HepG2 (cell line): Measurements from ENCODE around the gene SARS2. TPM values are rescaled to one million over a fixed set of nuclear protein-coding genes. Genes with fewer than 3 reads are reported as not detected.

ENCODE experiments used
- KAT7 ChIP-seq: IDR thresholded peaks from 2 replicates; pipeline ENCODE4 v1.6.1; 2018; ENCODE audit warnings: borderline replicate concordance, missing compliant biosample characterization
- MAF1 ChIP-seq: sonication (generic); formaldehyde crosslinking; IDR thresholded peaks from 2 replicates; pipeline ENCODE4 v1.5.0; 2020; ENCODE audit warnings: missing genetic modification reagents, borderline replicate concordance
- MBD4 ChIP-seq: IDR thresholded peaks from 2 replicates; pipeline ENCODE4 v1.6.1; 2012; ENCODE audit warnings: low read length, inconsistent platforms, borderline replicate concordance
- NFE2L1 ChIP-seq: sonication (generic); formaldehyde crosslinking; IDR thresholded peaks from 2 replicates; pipeline ENCODE4 v1.4.0; 2020; ENCODE audit warnings: missing genetic modification reagents, mild to moderate bottlenecking, borderline replicate concordance
- TBP ChIP-seq: sonication (generic); formaldehyde crosslinking; IDR thresholded peaks from 2 replicates; pipeline ENCODE4 v1.5.0; 2020; ENCODE audit warnings: missing genetic modification reagents
- ZNF629 ChIP-seq: sonication (generic); formaldehyde crosslinking; conservative IDR thresholded peaks from 2 replicates; pipeline ENCODE4 v1.5.0; 2020; ENCODE audit warnings: missing genetic modification reagents
- ZNF788 ChIP-seq: sonication (generic); formaldehyde crosslinking; IDR thresholded peaks from 2 replicates; pipeline ENCODE4 v1.5.0; 2020; ENCODE audit warnings: mild to moderate bottlenecking, missing genetic modification reagents, borderline replicate concordance
- polyA plus RNA-seq, 8 experiments: library from polyadenylated mRNA; depleted of rRNA in 3 of 8; stranded (reverse) in 7 of 8; unstranded in 1 of 8; fragments of >200 nt; fragmentation: Illumina TruSeq in 4 of 8; extraction: Trizol in 4 of 8; gene quantifications; 2 replicates each; pipeline versions ENCODE4 v1.2.1 to v1.2.3, GENCODE V29; 2011 to 2016; ENCODE audit warnings: low read depth in 4 of 8, missing spikeins in 1 of 8, mixed read lengths in 1 of 8; ENCODE audit not compliant: insufficient read depth in 1 of 8
- total RNA-seq, 5 experiments: library from RNA; depleted of rRNA; stranded (reverse); fragments of >200 nt; fragmentation: Illumina TruSeq; extraction: Trizol; gene quantifications; 2 replicates each; pipeline ENCODE4 v1.2.3, GENCODE V29; 2016; ENCODE audit warnings: low read depth in 1 of 5
- TF ChIP-seq, protein P1 (sequence below): sonication (generic); formaldehyde crosslinking; IDR thresholded peaks from 2 replicates; pipeline ENCODE4 v1.5.1; 2020; ENCODE audit warnings: mild to moderate bottlenecking, missing genetic modification reagents, borderline replicate concordance
- TF ChIP-seq, protein P2 (sequence below): sonication (generic); formaldehyde crosslinking; IDR thresholded peaks from 2 replicates; pipeline ENCODE4 v1.4.0; 2020; ENCODE audit warnings: missing genetic modification reagents
- TF ChIP-seq, protein P3 (sequence below): sonication (generic); formaldehyde crosslinking; IDR thresholded peaks from 2 replicates; pipeline ENCODE4 v1.9.0; 2021; ENCODE audit warnings: missing genetic modification reagents, borderline replicate concordance

SARS2 gene
- total and polyA plus RNA-seq, 2 of the 13 experiments (the other 11 are each of a cell fraction or from before 2014, with no cell fraction given), result 40.0 to 48.6 TPM

DNA sequence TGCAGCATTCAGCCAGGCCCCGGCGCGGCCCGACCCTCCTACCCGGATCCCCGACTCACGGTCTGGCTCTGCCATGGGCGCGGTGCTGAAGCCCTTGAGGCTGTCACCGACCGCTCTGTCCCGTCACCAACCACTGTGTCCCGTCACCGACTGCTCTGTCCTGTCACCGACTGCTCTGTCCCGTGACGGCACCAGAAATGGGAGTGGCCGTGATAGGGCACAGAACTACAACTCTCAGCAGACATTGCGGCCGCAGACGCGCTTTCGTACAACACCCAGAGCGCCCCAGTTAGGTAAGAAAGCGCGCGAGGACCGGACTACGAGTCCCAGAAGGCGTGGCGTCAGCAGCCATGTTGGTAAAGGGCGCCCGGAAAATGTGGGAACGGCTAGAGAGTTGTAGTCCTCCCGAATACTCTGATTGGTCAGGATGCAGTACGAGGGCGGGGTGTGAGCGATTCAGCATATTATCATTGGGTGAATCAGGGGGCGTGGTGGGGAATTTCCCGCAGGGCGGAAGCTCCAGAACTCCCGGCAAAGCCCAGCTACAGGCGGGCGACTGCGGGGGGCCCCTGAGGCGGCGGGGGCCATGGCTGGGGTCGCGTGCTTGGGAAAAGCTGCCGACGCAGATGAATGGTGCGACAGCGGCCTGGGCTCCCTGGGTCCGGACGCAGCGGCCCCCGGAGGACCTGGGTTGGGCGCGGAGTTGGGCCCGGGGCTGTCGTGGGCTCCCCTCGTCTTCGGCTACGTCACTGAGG is 30.9 kb downstream of the SARS2 start, which contains the start of the genes NFKBIB and SIRT2 (continued):
- TF ChIP-seq MBD4 (no peak), MAF1 (CRISPR knock-in tag) (no peak), NFE2L1 (CRISPR knock-in tag) (0 out of 2 replicates have a peak, but pooled peaks have one; percentile 37), ZNF629 (CRISPR knock-in tag) (no peak), KAT7 (peak; percentile 46), TBP (no peak), ZNF788 (peak; percentile 77; the same call in 1 of the 2 replicates)
- TF ChIP-seq, protein P1, sequence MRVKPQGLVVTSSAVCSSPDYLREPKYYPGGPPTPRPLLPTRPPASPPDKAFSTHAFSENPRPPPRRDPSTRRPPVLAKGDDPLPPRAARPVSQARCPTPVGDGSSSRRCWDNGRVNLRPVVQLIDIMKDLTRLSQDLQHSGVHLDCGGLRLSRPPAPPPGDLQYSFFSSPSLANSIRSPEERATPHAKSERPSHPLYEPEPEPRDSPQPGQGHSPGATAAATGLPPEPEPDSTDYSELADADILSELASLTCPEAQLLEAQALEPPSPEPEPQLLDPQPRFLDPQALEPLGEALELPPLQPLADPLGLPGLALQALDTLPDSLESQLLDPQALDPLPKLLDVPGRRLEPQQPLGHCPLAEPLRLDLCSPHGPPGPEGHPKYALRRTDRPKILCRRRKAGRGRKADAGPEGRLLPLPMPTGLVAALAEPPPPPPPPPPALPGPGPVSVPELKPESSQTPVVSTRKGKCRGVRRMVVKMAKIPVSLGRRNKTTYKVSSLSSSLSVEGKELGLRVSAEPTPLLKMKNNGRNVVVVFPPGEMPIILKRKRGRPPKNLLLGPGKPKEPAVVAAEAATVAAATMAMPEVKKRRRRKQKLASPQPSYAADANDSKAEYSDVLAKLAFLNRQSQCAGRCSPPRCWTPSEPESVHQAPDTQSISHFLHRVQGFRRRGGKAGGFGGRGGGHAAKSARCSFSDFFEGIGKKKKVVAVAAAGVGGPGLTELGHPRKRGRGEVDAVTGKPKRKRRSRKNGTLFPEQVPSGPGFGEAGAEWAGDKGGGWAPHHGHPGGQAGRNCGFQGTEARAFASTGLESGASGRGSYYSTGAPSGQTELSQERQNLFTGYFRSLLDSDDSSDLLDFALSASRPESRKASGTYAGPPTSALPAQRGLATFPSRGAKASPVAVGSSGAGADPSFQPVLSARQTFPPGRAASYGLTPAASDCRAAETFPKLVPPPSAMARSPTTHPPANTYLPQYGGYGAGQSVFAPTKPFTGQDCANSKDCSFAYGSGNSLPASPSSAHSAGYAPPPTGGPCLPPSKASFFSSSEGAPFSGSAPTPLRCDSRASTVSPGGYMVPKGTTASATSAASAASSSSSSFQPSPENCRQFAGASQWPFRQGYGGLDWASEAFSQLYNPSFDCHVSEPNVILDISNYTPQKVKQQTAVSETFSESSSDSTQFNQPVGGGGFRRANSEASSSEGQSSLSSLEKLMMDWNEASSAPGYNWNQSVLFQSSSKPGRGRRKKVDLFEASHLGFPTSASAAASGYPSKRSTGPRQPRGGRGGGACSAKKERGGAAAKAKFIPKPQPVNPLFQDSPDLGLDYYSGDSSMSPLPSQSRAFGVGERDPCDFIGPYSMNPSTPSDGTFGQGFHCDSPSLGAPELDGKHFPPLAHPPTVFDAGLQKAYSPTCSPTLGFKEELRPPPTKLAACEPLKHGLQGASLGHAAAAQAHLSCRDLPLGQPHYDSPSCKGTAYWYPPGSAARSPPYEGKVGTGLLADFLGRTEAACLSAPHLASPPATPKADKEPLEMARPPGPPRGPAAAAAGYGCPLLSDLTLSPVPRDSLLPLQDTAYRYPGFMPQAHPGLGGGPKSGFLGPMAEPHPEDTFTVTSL (CRISPR knock-in tag), result peak; percentile 60; the same call in 1 of the 2 replicates
- TF ChIP-seq, protein P2, sequence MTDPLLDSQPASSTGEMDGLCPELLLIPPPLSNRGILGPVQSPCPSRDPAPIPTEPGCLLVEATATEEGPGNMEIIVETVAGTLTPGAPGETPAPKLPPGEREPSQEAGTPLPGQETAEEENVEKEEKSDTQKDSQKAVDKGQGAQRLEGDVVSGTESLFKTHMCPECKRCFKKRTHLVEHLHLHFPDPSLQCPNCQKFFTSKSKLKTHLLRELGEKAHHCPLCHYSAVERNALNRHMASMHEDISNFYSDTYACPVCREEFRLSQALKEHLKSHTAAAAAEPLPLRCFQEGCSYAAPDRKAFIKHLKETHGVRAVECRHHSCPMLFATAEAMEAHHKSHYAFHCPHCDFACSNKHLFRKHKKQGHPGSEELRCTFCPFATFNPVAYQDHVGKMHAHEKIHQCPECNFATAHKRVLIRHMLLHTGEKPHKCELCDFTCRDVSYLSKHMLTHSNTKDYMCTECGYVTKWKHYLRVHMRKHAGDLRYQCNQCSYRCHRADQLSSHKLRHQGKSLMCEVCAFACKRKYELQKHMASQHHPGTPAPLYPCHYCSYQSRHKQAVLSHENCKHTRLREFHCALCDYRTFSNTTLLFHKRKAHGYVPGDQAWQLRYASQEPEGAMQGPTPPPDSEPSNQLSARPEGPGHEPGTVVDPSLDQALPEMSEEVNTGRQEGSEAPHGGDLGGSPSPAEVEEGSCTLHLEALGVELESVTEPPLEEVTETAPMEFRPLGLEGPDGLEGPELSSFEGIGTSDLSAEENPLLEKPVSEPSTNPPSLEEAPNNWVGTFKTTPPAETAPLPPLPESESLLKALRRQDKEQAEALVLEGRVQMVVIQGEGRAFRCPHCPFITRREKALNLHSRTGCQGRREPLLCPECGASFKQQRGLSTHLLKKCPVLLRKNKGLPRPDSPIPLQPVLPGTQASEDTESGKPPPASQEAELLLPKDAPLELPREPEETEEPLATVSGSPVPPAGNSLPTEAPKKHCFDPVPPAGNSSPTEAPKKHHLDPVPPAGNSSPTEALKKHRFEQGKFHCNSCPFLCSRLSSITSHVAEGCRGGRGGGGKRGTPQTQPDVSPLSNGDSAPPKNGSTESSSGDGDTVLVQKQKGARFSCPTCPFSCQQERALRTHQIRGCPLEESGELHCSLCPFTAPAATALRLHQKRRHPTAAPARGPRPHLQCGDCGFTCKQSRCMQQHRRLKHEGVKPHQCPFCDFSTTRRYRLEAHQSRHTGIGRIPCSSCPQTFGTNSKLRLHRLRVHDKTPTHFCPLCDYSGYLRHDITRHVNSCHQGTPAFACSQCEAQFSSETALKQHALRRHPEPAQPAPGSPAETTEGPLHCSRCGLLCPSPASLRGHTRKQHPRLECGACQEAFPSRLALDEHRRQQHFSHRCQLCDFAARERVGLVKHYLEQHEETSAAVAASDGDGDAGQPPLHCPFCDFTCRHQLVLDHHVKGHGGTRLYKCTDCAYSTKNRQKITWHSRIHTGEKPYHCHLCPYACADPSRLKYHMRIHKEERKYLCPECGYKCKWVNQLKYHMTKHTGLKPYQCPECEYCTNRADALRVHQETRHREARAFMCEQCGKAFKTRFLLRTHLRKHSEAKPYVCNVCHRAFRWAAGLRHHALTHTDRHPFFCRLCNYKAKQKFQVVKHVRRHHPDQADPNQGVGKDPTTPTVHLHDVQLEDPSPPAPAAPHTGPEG, result no peak
- TF ChIP-seq, protein P3, sequence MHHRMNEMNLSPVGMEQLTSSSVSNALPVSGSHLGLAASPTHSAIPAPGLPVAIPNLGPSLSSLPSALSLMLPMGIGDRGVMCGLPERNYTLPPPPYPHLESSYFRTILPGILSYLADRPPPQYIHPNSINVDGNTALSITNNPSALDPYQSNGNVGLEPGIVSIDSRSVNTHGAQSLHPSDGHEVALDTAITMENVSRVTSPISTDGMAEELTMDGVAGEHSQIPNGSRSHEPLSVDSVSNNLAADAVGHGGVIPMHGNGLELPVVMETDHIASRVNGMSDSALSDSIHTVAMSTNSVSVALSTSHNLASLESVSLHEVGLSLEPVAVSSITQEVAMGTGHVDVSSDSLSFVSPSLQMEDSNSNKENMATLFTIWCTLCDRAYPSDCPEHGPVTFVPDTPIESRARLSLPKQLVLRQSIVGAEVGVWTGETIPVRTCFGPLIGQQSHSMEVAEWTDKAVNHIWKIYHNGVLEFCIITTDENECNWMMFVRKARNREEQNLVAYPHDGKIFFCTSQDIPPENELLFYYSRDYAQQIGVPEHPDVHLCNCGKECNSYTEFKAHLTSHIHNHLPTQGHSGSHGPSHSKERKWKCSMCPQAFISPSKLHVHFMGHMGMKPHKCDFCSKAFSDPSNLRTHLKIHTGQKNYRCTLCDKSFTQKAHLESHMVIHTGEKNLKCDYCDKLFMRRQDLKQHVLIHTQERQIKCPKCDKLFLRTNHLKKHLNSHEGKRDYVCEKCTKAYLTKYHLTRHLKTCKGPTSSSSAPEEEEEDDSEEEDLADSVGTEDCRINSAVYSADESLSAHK (CRISPR knock-in tag), result no peak
